ENCODE results near the gene UGT1A4. TPM values are rescaled to one million over a fixed set of nuclear protein-coding genes. Genes with fewer than 3 reads are reported as not detected.

Gene UGT1A4
- total RNA-seq, 1 experiment from 2014 or later, result not detected

- H3K56ac ChIP-seq (ENCODE audit: insufficient read length, low read depth, low read length), result no peak overlapping the region
- H2AFZ ChIP-seq (ENCODE audit: low read length), result no peak overlapping the region
- H2BK20ac ChIP-seq (ENCODE audit: low read depth, low read length, poor library complexity, severe bottlenecking), result no peak overlapping the region
- TF ChIP-seq CTCF (conservative IDR thresholded peaks at IDR 0.05), result no peak
- no peak overlapping the region for H4K8ac ChIP-seq (replicated peaks; ENCODE audit: insufficient read length, low read depth, low read length)
- no peak overlapping the region for H3K27ac ChIP-seq (ENCODE audit: insufficient read length, low read depth, low read length)
- no peaks in the 10 kb centered on the region for H3K4me1 ChIP-seq (ENCODE audit: insufficient read depth, low read length)
- H3K4me1 Mint-ChIP-seq, result peaks cover 7% of the 10 kb centered on the region in 2 experiments
- no peaks in the 10 kb centered on the region for H3K79me1 ChIP-seq (ENCODE audit: insufficient read depth, low read depth, low read length, poor library complexity, severe bottlenecking)
- no peaks in the 10 kb centered on the region for H3K23me2 ChIP-seq (ENCODE audit: insufficient read length, low read depth, low read length, poor library complexity, severe bottlenecking)
- no peak overlapping the region for H2BK120ac ChIP-seq (ENCODE audit: low read depth, low read length, poor library complexity, severe bottlenecking)
- no peak overlapping the region for H2BK12ac ChIP-seq (ENCODE audit: insufficient read length, low read depth, low read length)
- no peak overlapping the region for H3K18ac ChIP-seq (ENCODE audit: insufficient read length, low read depth, low read length)
- H3K9ac ChIP-seq (ENCODE audit: extremely low read depth, insufficient read length, low read length), result no peak overlapping the region
- no peak for DNase-seq
- no peak overlapping the region for H3K4ac ChIP-seq (ENCODE audit: low read depth, low read length)
- no peak overlapping the region for H3K4me2 ChIP-seq (ENCODE audit: insufficient read depth, insufficient read length, low read length)
- H3K23ac ChIP-seq (ENCODE audit: insufficient read length, low read depth, low read length), result no peak overlapping the region
- H4K5ac ChIP-seq (ENCODE audit: insufficient read length, low read depth, low read length), result no peak overlapping the region
- H2BK5ac ChIP-seq (ENCODE audit: insufficient read length, low read length), result no peak overlapping the region
- no peaks in the 10 kb centered on the region for H3K79me2 ChIP-seq (ENCODE audit: insufficient read depth, low read length)
- no peak overlapping the region for H3K4me3 Mint-ChIP-seq
- peaks cover 12% of the 10 kb centered on the region for H3K27me3 Mint-ChIP-seq (ENCODE audit: low read depth)
- peaks cover 2% of the 10 kb centered on the region in 2 experiments; a peak in 2 of 5 replicates for H3K9me3 Mint-ChIP-seq
- WGBS (ENCODE audit: extremely low coverage, insufficient read length, low lambda C conversion rate), result no CpG with 5 or more reads among the region's 7 CpGs
- H3K27ac Mint-ChIP-seq, result no peak overlapping the region
- no peak overlapping the region for H3T11ph ChIP-seq (ENCODE audit: low read length)
- H3K27me3 ChIP-seq (ENCODE audit: insufficient read depth, low read length), result no peaks in the 10 kb centered on the region
- no peak overlapping the region for H4K91ac ChIP-seq (ENCODE audit: insufficient read length, low read depth, low read length)
- no peak overlapping the region for H2AK5ac ChIP-seq (ENCODE audit: insufficient read length, low read length)
- H3K9me3 ChIP-seq (ENCODE audit: control insufficient read depth, low read depth, low read length), result no peaks in the 10 kb centered on the region
- no peak overlapping the region for H2BK15ac ChIP-seq (ENCODE audit: low read depth, low read length)
- H4K20me1 ChIP-seq (ENCODE audit: control insufficient read depth, insufficient read depth, insufficient read length), result no peaks in the 10 kb centered on the region
- no peaks in the 10 kb centered on the region for H3K36me3 Mint-ChIP-seq (ENCODE audit: insufficient read depth in 1 of 3, low read depth in 3 of 3)
- no peak overlapping the region for H3K14ac ChIP-seq (ENCODE audit: insufficient read depth, low read length)
Observed at GRCh38 chr2:233713262-233713615, 5.3 kb upstream of the UGT1A4 start.
